Right atrium auricular region (tissue), 2 donors: Measurements from ENCODE around the gene ODAD3. TPM values are rescaled to one million over a fixed set of nuclear protein-coding genes. Genes with fewer than 3 reads are reported as not detected.
"Not testable (repeated sequence)": the region's sequence is repeated elsewhere in the genome, so short reads cannot be mapped to it uniquely, and the experiment has no call there.

ENCODE experiments used
- DNase-seq: peaks from one replicate; pipeline ENCODE4 v3.0.0-alpha.2; 2019; ENCODE audit warnings: low spot score
- H3K27ac ChIP-seq, 2 donors: fragments of 200-600 bp; sonication (generic); 1 replicate in 1 of 2; 2 replicates in 1 of 2; pipeline ENCODE4 v1.5.1; 2016 to 2019
- H3K27me3 ChIP-seq, 2 donors: fragments of 200-600 bp; sonication (generic); one replicate each; pipeline versions ENCODE4 v1.5.1 to v1.6.0; 2017 to 2019
- H3K36me3 ChIP-seq: fragments of 200-600 bp; sonication (generic); one replicate; pipeline ENCODE4 v1.5.1; 2016
- H3K4me1 ChIP-seq, 2 donors: fragments of 200-600 bp; sonication (generic); one replicate each; pipeline versions ENCODE4 v1.5.1 to v1.6.0; 2017 to 2019
- H3K4me3 ChIP-seq, 2 donors: fragments of 200-600 bp; sonication (generic); 1 replicate in 1 of 2; 2 replicates in 1 of 2; pipeline ENCODE4 v1.5.1; 2017 to 2019; ENCODE audit warnings: mild to moderate bottlenecking in 1 of 2, moderate library complexity in 1 of 2
- H3K9me3 ChIP-seq, 2 donors: fragments of 200-600 bp; sonication (generic); one replicate each; pipeline ENCODE4 v1.5.1; 2019
- CTCF ChIP-seq, 2 donors: fragments of 200-600 bp; sonication (generic); IDR thresholded peaks; one replicate each; pipeline ENCODE4 v1.5.1; 2019; ENCODE audit warnings: antibody characterized with exemption in 2 of 2
- total RNA-seq, 2 donors: library from RNA; depleted of rRNA; stranded (reverse); fragments of >200 nt; gene quantifications; one replicate each; pipeline ENCODE4 v1.1.0, GENCODE V29; 2016

ODAD3 gene
- total RNA-seq, 2 donors from 2014 or later, result 0.22 to 0.59 TPM

- Histone ChIP-seq H3K9me3 (no peaks in the 10 kb centered on the region), H3K4me3 (no peak overlapping the region), H3K4me1 (no peaks in the 10 kb centered on the region), H3K36me3 (no peaks in the 10 kb centered on the region), H3K27me3 (no peaks in the 10 kb centered on the region), H3K27ac (no peak overlapping the region)
- no peak for TF ChIP-seq CTCF (IDR thresholded peaks at IDR 0.05)
- no peak for DNase-seq
Measured at GRCh38 chr19:11463391-11463790, 28.5 kb upstream of the ODAD3 start.

GRCh38 chr19:11461453-11461852, 26.5 kb upstream of the ODAD3 start:
- no peak for DNase-seq
- Histone ChIP-seq H3K27me3 (no peaks in the 10 kb centered on the region), H3K4me1 (no peaks in the 10 kb centered on the region), H3K27ac (no peak overlapping the region), H3K9me3 (no peaks in the 10 kb centered on the region), H3K4me3 (no peak overlapping the region), H3K36me3 (no peaks in the 10 kb centered on the region)
- no peak for TF ChIP-seq CTCF (IDR thresholded peaks at IDR 0.05)

GRCh38 chr19:11460207-11460606, 25.3 kb upstream of the ODAD3 start:
- H3K4me3 ChIP-seq, result no peak overlapping the region
- no peak overlapping the region for H3K27ac ChIP-seq
- H3K9me3 ChIP-seq, result no peaks in the 10 kb centered on the region
- H3K27me3 ChIP-seq, result no peaks in the 10 kb centered on the region
- no peaks in the 10 kb centered on the region for H3K4me1 ChIP-seq
- no peaks in the 10 kb centered on the region for H3K36me3 ChIP-seq
- no peak for TF ChIP-seq CTCF (IDR thresholded peaks at IDR 0.05)
- no peak for DNase-seq

GRCh38 chr19:11458912-11459311, 24.0 kb upstream of the ODAD3 start:
- H3K9me3 ChIP-seq, H3K36me3 ChIP-seq, H3K27ac ChIP-seq, H3K27me3 ChIP-seq, H3K4me3 ChIP-seq, H3K4me1 ChIP-seq, DNase-seq: not testable (repeated sequence)

GRCh38 chr19:11458236-11458900, 23.4 kb upstream of the ODAD3 start:
- Histone ChIP-seq H3K4me3 (no peak overlapping the region), H3K4me1 (no peaks in the 10 kb centered on the region), H3K36me3 (no peaks in the 10 kb centered on the region), H3K27me3 (no peaks in the 10 kb centered on the region), H3K27ac (no peak overlapping the region), H3K9me3 (no peaks in the 10 kb centered on the region)
- TF ChIP-seq CTCF (IDR thresholded peaks at IDR 0.05), result no peak
- no peak for DNase-seq

- Histone ChIP-seq H3K27ac (no peak overlapping the region), H3K27me3 (no peaks in the 10 kb centered on the region), H3K36me3 (no peaks in the 10 kb centered on the region), H3K4me1 (no peaks in the 10 kb centered on the region), H3K9me3 (no peaks in the 10 kb centered on the region), H3K4me3 (no peak overlapping the region)
- no peak for DNase-seq
- TF ChIP-seq CTCF (IDR thresholded peaks at IDR 0.05), result no peak
Measured at GRCh38 chr19:11457831-11458230, 22.9 kb upstream of the ODAD3 start.
